Lung microvascular endothelial cell (primary cell): ENCODE results near the gene SERPINE2. TPM values are rescaled to one million over a fixed set of nuclear protein-coding genes. Genes with fewer than 3 reads are reported as not detected.

Experiments
- DNase-seq, 2 donors: peaks; one replicate each; pipeline versions ENCODE4 v3.0.0 to v3.0.0-alpha.2; 2010; ENCODE audit warnings: low read depth in 2 of 2
- total RNA-seq: library from RNA; depleted of rRNA; stranded (reverse); fragments of >200 nt; gene quantifications from 2 replicates; pipeline ENCODE4 v1.2.1, GENCODE V29; 2014

The SERPINE2 gene
- total RNA-seq, 1 donor from 2014 or later: 1.6 TPM

- DNase-seq: peak; percentile 34 to 48
Measured at GRCh38 chr2:223944166-223944702, 94.9 kb downstream of the SERPINE2 start.

DNA sequence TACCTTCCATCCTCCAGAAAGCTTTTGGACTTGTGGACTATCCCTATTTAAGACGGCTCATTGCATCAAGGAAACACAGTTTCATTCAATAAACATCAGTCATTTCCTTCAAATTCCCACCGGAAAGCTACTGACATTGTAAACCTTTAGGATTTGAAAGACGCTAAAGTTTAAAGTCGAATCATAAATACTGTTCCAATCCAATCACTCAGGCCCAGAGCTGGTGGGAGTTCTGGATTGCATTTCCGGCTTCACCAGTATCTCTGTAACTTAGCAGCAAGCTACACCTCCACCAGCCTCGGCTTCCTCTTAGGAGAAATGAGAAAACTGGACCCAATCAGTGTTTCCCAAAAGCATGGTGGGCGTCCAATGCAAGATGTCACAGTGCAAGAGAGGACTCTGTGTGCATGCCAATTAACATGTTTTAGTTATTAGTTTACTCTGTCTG lies 95.5 kb downstream of the SERPINE2 start:
- peak; percentile 40 to 83 for DNase-seq

- DNase-seq: no peak
Measured at GRCh38 chr2:223943135-223943534, 96.0 kb downstream of the SERPINE2 start.

- DNase-seq: peak; percentile 20 to 57
Measured at GRCh38 chr2:223941579-223942277, 97.4 kb downstream of the SERPINE2 start.

DNA sequence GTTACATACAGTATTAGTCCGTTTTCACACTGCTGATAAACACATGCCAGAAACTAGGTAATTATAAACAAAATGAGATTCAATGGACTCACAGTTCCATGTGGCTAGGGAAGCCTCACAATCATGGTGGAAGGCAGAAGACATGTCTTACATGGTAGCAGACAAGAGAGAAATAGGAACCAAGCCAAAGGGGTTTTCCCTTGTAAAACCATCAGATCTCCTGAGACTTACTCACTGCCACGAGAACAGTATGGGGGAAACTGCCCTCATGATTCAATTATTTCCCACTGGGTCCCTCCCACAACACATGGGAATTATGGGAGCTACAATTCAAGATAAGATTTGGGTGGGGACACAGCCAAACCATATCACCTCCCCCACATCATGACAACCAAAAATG lies 99.6 kb downstream of the SERPINE2 start:
- peak in 1 of 2 donors; percentile 56 for DNase-seq

DNA sequence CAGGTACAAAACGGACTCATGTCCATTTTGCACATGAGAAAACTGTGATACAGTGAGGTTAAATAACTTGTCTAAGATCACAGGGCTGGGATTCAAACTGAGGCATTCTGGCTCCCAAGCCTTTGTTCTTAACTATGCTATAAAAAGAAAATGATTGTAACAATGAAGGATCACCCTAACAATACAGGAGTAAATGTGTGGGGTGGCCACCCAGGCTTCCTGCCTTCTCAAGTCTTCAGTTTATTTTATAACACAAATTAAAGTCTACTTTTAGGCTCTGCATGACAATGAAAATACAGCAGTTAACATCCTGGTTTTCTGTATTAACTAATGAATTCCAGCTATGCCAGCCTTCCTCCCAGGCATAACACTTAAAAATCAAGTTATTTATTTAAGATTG lies 101.6 kb downstream of the SERPINE2 start:
- peak in 1 of 2 donors; percentile 29 for DNase-seq

DNA sequence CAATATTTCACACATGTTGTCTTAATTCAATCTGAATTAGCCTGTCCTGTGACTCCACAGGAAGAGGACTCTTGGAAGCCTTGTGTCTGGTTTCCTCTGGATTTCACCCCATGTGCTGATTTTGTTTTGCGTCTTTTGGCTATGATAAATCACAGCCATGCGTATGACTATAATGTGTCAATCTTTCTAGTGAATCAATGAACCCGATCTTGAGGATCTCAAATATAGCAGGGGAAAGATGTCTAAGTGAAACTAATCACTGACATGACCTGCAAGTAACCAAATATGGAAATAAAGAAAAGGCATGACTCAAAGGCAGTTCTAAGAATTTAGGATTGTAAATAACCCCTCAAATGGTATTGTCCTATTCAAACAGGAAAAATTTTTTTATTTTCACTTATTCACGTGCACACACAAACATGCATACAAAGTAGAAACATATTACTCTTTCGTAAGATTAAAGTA lies 102.2 kb downstream of the SERPINE2 start:
- DNase-seq: peak; percentile 14 to 83

DNA sequence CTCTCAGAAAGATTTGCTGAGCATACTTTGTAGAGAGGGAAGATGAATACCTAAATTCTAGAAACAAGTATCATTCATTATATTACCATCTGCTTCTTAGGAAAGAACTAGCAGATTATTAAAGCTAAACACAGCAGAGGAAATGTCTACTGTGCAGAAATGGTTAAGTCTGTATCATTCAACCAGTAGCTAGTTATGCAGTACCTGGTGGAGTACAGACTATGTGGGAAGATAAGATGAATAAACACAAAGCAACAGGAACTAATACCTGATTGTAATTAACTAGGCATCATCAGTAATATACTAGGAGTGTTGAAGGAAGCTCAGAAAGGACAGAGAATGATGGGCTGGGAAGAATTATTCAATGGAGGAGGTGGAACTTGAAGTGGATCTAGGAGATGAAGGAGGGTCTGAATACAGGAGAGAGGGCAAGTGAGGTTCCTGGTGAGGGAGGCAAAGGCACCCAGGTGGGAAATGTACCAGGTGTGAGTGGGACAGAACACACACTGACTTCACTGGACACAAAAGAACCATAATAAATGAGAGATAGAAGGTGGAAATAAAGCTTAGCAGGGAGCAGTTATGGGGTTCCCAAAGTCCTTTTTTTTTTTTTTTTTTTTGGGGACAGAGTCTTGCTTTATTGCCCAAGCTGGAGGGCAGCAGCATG lies 103.5 kb downstream of the SERPINE2 start:
- no peak for DNase-seq

DNA sequence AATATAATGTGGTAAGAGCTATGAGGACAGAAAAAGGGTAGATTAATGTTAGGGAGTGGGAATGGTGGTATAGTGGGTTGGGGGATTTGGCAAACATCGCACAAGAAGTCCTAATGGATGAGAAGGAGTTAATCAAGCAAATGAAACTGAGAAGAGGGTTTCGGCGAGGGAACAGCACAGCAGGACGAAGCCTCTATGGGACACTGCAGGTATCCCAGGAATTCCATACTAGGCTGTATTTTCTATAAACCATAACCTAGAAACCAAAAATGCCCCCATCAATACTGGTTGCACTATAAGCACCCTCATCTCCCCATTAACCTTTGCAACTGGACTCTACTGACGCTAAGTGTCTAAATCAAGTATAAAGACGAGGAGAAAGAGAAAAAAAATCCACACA lies 104.2 kb downstream of the SERPINE2 start:
- no peak for DNase-seq

DNA sequence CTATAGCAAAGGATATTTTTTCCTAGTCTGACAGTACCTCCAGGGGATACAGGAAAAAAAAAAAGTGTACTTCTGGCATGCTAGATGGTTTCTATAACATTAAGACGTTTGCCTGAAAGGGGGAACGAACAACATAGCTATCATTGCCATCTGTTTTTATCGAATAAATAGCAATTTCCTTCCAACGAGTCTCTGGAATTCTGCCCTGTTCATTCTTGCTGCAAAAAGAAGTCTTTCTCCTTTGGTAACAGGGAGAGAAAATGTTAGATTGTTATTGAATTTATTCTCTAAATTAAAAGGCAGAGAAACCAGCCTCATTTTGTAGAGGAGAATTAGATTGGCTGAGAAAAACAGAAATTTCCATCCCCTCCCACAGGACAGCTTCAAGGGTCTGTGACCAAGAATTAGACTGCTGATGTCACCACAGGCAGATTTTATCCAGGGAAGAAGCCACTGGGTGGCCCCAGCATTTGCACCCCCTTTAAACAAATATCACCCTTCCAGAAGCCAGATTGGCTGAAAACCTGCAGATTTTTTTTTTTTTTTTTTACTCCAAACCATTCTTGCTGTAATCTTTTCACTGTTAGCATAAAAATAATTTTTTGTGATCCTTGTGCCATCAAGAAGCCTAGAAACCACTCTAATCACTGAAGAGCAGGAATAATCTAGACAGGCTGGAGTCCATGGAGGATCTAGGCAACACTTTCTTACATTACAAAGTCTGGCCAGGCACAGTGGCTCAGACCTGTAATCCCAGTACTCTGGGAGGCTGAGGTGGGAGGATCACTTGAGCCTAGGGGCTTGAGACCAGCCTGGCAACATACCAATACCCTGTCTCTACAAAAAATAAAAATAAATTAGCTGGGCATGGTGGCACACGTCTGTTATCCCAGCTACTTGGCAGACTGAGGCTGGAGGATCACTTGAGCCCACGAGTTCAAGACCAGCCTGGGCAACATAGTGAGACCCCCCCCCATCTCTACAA lies 106.0 kb downstream of the SERPINE2 start:
- no peak for DNase-seq

DNA sequence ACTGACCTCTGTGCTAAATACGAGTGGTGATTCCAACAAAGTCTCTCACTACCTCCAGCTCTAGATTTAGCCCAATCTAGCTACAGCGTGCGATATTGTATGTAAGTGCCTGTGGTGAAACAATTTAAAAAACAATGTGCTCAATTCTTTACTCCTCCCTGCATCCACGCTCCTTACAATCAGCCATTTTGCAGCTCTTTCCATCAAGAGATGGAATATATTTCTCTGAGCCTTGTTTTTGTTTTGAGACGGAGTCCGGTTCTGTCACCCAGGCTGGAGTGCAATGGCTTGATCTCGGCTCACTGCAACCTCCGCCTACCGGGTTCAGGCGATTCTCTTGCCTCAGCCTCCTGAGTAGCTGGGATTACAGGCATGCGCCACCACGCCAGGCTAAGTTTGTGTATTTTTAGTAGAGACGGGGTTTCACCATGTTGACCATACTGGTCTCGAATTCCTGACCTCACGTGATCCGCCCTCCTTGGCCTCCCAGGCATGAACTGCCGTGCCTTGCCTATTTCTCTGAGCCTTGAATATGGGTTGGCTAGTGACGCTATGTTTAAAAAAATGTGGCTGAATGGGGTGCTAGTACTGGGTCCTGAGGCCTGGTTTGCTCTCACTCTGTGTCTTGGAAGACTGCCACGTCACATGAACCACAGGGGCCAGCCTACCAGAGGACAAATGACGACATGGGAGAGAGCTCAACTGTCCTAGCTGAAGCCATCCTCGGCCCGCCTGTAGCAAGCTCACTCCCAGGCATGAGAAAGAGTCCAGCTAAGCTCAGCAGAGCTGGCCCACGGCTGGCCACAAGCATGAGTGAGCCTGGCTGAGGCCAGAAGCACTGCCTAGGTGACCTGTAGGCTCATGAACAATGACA lies 108.7 kb downstream of the SERPINE2 start:
- peak in 1 of 2 donors; percentile 25 for DNase-seq

DNA sequence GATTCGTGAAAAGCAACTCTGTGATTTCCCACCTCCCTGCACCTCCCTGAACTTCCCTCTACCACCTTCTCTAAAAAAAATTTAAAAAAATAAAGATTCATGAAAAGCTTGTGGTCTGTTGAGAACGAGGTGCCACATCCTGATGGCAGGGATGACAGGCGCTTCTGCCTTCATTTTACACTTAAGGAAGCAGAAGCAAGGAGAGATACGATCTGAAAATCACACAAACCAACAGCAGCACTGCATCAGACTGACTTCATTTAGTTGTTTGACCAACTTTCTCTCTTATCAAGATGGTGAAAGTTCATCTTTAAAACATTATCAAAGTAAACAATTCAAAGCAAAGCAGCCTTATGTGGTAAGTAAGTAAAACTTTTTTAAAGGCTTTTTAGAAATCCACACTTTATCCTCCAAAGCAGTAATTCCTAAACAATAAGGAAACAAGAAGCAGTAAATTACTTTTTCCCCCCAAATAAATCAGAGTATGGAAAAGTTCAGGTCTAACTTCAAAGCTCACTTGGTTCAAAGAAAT lies 109.4 kb downstream of the SERPINE2 start:
- no peak for DNase-seq

DNA sequence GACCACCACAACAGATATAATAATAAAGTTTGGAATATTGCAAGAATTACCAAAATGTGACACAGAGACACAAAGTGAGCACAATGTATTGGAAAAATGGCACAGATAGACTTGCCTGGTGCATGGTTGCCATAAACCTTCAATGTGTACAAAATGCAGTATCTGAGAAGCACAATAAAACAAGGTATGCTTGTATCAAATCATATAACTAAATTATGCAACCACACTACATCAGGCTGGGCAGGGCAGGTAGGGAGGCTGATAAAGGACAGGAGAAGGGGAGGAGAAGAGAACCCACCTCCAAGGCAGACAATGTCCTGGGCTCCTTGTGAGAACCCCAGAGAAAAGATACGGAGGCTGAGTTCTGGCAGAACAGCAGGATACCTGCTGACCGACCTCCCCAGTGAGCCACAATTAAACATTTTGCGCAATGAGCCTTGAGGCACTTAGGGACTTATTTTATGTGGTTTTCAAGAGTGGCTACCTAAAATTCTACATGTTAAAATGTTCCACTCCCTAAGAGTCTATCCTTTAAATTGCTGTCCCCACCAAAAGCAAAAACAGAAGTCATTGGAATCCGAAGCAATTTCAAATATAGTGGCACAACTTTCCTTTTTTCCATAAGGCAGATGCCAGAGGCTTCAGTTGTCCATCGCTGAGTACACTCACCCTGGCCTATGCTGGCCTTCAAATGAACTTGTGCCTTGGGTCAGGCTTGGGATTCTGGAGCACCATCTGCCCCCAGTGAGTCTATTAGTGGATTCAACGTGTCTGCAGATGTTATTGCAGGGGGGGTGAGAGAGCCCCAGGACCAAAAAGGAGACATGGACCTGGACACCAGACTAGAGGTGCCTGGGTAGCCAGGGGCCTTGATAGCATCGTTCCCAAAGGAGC lies 110.7 kb downstream of the SERPINE2 start:
- DNase-seq: no peak

DNA sequence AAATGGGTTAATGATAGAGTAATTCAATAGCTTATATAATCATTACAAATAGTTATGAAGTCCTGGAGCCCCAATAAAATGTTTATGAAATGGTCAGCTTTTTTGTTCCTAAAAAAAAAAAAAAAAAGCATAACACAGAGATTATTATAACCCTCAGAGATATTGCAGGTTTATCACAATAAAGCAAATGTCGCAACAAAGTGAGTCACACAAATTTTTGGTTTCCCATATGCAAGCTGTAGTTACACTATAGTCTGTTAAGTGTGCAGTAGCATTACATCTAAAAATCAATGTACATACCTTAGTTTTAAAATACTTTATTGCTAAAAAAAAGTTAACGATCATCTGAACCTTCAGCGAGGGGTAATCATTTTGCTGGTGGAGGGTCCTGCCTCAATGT lies 114.0 kb downstream of the SERPINE2 start:
- no peak for DNase-seq

Other genes starting within 250 kb of the SERPINE2 start
- gene AP1S3, start 201.7 kb downstream of the SERPINE2 start, total RNA-seq: 1.6 and 2.2 TPM in 2 replicates
- 87.9 and 94.6 TPM in 2 replicates for gene WDFY1, start 94.0 kb downstream of the SERPINE2 start, total RNA-seq
- gene MRPL44, start 81.8 kb downstream of the SERPINE2 start, total RNA-seq: 22.0 and 23.6 TPM in 2 replicates